ENCODE measurements around the gene ARAP2.

The ARAP2 gene

GRCh38 chr4:36189511-36190226 is 54.6 kb downstream of the ARAP2 start:
- TF ChIP-seq CTCF (conservative IDR thresholded peaks at IDR 0.05; ENCODE audit: low read length) (no peak), EZH2phosphoT487 (IDR thresholded peaks at IDR 0.05; ENCODE audit: borderline replicate concordance) (no peak)
- H2AFZ ChIP-seq (ENCODE audit: low read length), result no peak overlapping the region
- H3K4me3 ChIP-seq (ENCODE audit: low read length, poor library complexity, severe bottlenecking), result peak overlapping the region; percentile 52
- H3K27me3 ChIP-seq (ENCODE audit: insufficient read depth, low read length, poor library complexity, severe bottlenecking), result no peaks in the 10 kb centered on the region
- no peaks in the 10 kb centered on the region for H3K9me2 ChIP-seq (replicated peaks; ENCODE audit: low read depth, low read length)
- peaks cover 2% of the 10 kb centered on the region; the same call in 1 of the 2 replicates for H3K36me3 ChIP-seq (ENCODE audit: insufficient read depth, low read length)
- peak overlapping the region; percentile 57 for H3K9ac ChIP-seq (ENCODE audit: low read depth, low read length, poor library complexity, severe bottlenecking)
- H3K4me2 ChIP-seq (ENCODE audit: low read depth, low read length, poor library complexity, severe bottlenecking), result peak overlapping the region; percentile 85
- no peaks in the 10 kb centered on the region for H4K20me1 ChIP-seq (ENCODE audit: insufficient read depth, low read length, poor library complexity, severe bottlenecking)
- peaks cover 13% of the 10 kb centered on the region for H3F3A ChIP-seq (ENCODE audit: low read depth)
- no peaks in the 10 kb centered on the region for H3K79me2 ChIP-seq (ENCODE audit: insufficient read depth, low read length)
- H3K4me1 ChIP-seq (ENCODE audit: insufficient read depth, low read length, poor library complexity, severe bottlenecking), result peaks cover 61% of the 10 kb centered on the region
- no peaks in the 10 kb centered on the region for H3K9me3 ChIP-seq (ENCODE audit: insufficient read depth, low read depth, low read length)

GRCh38 chr4:36187723-36188333 is 56.5 kb downstream of the ARAP2 start:
- Histone ChIP-seq H3K4me3 (ENCODE audit: low read length, poor library complexity, severe bottlenecking) (no peak overlapping the region), H3F3A (ENCODE audit: low read depth) (peaks cover 13% of the 10 kb centered on the region), H3K9ac (ENCODE audit: low read depth, low read length, poor library complexity, severe bottlenecking) (no peak overlapping the region), H3K36me3 (ENCODE audit: insufficient read depth, low read length) (peaks cover 2% of the 10 kb centered on the region; the same call in 1 of the 2 replicates), H2AFZ (ENCODE audit: low read length) (no peak overlapping the region), H3K9me2 (replicated peaks; ENCODE audit: low read depth, low read length) (no peaks in the 10 kb centered on the region), H3K4me1 (ENCODE audit: insufficient read depth, low read length, poor library complexity, severe bottlenecking) (peaks cover 44% of the 10 kb centered on the region), H4K20me1 (ENCODE audit: insufficient read depth, low read length, poor library complexity, severe bottlenecking) (no peaks in the 10 kb centered on the region), H3K27me3 (ENCODE audit: insufficient read depth, low read length, poor library complexity, severe bottlenecking) (no peaks in the 10 kb centered on the region), H3K9me3 (ENCODE audit: insufficient read depth, low read depth, low read length) (no peaks in the 10 kb centered on the region), H3K4me2 (ENCODE audit: low read depth, low read length, poor library complexity, severe bottlenecking) (no peak overlapping the region), H3K79me2 (ENCODE audit: insufficient read depth, low read length) (no peaks in the 10 kb centered on the region)
- TF ChIP-seq EZH2phosphoT487 (IDR thresholded peaks at IDR 0.05; ENCODE audit: borderline replicate concordance) (no peak), CTCF (conservative IDR thresholded peaks at IDR 0.05; ENCODE audit: low read length) (peak; percentile 84)

GRCh38 chr4:36183665-36184393 is 60.5 kb downstream of the ARAP2 start:
- Histone ChIP-seq H3K4me2 (ENCODE audit: low read depth, low read length, poor library complexity, severe bottlenecking) (no peak overlapping the region), H3K27me3 (ENCODE audit: insufficient read depth, low read length, poor library complexity, severe bottlenecking) (no peaks in the 10 kb centered on the region), H4K20me1 (ENCODE audit: insufficient read depth, low read length, poor library complexity, severe bottlenecking) (no peaks in the 10 kb centered on the region), H3K79me2 (ENCODE audit: insufficient read depth, low read length) (no peaks in the 10 kb centered on the region), H3K9me3 (ENCODE audit: insufficient read depth, low read depth, low read length) (no peaks in the 10 kb centered on the region), H3K4me3 (ENCODE audit: low read length, poor library complexity, severe bottlenecking) (no peak overlapping the region), H3K9me2 (replicated peaks; ENCODE audit: low read depth, low read length) (no peaks in the 10 kb centered on the region), H3K9ac (ENCODE audit: low read depth, low read length, poor library complexity, severe bottlenecking) (no peak overlapping the region), H3K36me3 (ENCODE audit: insufficient read depth, low read length) (peaks cover 2% of the 10 kb centered on the region; the same call in 1 of the 2 replicates), H2AFZ (ENCODE audit: low read length) (no peak overlapping the region), H3F3A (ENCODE audit: low read depth) (no peaks in the 10 kb centered on the region; the same call in 1 of the 2 replicates), H3K4me1 (ENCODE audit: insufficient read depth, low read length, poor library complexity, severe bottlenecking) (peaks cover 8% of the 10 kb centered on the region)
- TF ChIP-seq EZH2phosphoT487 (IDR thresholded peaks at IDR 0.05; ENCODE audit: borderline replicate concordance) (no peak), CTCF (conservative IDR thresholded peaks at IDR 0.05; ENCODE audit: low read length) (no peak)

Data from Loucy (cell line).